Measurements from ENCODE around the gene ITGA3.
"Not testable (repeated sequence)": the region's sequence is repeated elsewhere in the genome, so short reads cannot be mapped to it uniquely, and the experiment has no call there.

ITGA3 gene

DNA sequence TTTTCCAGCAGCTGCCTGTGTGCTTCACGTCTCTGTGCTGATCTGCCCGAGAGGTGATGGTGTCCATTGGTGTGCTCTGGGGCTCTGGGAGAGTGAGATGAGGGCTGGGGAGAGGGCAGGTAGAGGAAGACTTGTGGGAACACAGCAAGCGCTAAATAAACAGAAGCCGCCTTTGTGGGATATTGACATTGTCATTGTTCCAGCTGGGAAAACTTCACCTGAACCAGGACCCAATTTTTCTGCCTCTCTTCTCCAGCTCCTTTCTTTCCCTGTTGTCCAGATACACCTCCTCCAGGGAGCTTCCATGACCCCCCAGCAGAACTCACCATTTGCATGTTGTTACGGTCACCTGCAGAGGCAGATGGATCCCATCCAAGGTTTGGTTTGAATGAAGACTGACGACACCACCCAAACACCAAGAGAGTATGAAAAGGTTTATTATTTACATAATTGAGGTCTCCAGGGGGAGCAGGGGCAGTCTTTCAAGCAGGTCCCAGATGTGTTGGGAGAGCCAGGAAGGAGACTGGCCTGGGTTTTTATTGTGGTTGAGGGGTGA, 3.6 kb upstream of the ITGA3 start:
- no peak for DNase-seq (ENCODE audit: low read depth)

DNA sequence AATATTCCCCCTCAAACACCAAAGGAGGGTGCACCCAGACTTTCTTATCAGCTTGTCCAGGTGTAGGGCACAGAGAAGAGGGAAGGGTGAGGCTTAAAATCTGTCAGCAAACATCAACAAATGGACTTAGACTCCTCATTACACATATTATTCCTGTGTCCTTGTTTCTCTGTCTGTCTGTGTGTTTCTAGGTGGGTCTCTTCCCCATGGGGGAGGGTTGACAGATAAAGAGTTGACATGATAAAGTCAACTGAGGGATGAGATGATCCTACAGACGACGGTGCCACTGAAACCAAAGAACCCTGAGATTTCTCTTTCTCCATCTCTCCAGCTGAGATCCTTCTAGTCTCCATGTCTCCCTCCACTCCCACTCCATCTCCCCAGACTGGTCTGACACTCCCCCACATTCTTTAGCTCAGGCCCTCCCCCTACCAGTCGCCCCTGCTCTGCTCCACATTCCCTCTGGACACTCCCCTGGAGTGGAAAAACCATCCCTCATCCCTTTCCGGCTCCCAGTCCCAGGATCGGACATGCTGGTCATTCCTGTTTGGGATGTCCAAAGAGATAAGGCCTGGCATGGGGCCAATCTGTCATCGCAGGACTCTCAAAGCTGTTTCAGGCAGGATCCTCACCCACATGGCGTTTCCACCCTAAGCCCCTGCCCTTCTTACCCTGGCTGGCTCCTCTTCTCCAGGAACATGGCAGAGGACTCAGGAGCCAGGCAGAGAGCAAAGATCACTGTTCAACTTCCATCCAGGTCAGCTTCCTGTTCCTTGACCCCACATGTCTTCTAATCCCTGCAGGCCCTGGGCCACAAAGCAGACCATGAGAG, 2.9 kb upstream of the ITGA3 start:
- no peak for DNase-seq (ENCODE audit: low read depth)

DNA sequence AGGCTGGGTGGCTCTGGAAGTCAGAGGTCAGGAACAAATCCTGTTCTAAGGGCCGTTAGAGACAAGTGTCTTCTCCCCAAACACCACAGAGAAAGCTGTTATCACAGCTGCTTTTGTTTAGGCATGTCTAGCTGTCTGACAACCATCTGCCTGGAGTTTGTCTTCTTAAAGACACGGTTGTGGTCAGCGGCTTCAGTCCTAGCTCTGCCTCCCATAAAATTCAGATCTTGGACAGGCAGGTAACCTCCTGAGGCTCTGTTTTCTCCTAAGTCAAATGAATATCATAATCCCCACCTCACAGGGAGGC, 2.3 kb upstream of the ITGA3 start:
- DNase-seq (ENCODE audit: low read depth), result no peak

DNA sequence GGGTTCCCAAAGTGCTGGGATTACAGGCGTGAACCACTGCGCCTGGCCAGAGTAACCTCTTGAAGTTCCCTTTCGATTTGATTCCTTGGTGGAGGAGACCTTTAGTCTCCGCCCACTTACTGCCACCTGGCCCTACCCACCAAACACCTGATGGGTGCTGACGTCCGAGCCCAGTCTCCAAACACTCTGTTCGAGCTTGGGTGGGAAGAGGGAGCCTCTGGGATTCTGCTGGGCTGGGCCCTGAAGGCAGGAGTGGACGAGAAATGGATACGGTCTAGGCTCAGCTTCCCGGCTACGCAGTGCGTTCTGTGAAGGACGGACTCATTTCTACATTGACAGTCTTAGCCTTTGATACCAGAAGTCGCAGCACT, 870 bp upstream of the ITGA3 start:
- DNase-seq (ENCODE audit: low read depth), result no peak

DNA sequence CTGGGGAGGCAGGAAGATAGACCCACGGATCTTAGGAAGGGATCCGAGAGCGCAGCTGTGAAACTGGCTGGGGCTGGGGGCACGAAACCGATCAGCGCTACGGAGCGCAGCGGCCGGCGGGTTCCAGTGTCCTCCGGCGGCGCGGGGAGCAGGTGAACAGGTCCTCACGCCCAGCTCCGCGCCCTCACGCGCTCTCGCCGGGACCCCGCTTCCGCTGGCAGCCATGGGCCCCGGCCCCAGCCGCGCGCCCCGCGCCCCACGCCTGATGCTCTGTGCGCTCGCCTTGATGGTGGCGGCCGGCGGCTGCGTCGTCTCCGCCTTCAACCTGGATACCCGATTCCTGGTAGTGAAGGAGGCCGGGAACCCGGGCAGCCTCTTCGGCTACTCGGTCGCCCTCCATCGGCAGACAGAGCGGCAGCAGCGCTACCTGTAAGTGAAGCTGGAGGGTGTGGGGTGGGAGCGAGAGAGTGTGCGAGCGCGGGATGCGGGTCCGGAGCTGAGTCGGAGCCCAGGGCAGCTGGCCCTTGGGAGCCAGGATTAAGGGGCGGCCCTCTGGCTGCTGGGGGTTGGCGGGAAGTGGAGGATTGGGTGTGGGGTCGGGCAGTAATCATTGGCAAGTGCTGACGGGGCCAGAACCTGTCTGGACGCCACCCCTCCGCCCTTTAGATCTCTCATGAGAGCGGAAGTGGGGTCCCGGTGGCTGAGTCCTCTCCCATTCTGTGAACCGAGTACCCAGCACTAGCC, 479 bp downstream of the ITGA3 start:
- peak; percentile 34 for DNase-seq (ENCODE audit: low read depth)

DNA sequence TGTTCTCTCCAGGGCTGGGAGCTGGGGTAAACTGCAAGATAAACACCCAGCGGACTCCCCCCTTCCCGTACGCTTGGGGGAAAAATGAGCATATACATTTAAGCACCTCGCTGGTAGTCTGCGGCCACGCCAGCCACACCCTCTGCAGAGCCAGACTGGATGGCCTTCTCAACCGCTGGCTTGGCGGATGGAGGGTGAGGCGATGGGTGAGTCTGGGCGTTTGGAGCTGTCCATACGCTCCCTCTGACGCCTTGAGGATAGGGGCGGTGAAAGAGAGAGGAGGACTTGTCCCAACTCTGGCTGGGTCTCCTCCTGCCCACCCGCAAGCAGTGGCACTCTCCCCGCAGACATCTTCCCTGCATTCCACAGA, 1.0 kb downstream of the ITGA3 start:
- DNase-seq (ENCODE audit: low read depth), result no peak

DNA sequence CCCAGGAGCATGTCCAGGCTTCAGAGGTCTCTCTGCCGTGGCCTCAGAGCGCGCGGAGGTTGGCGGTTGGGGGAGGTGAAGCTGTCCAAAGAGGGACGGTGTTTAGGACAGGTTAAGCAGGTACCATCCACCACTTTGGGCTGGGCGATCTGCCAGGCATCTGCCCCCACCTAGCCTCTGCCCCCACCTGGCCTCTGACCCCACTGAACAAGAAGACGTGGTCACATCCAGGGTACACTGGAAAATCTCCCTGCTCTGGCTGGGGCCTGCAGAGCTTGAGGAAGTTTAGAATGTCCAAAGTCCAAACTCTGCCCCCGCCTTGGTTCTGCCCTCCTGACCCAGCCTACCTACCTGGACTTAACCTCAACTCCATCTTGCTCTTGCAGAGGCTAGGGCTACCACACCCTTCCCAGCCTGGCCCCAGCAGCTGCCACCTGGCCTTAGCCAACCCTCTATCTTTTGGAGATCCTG, 1.6 kb downstream of the ITGA3 start:
- DNase-seq (ENCODE audit: low read depth), result no peak

DNA sequence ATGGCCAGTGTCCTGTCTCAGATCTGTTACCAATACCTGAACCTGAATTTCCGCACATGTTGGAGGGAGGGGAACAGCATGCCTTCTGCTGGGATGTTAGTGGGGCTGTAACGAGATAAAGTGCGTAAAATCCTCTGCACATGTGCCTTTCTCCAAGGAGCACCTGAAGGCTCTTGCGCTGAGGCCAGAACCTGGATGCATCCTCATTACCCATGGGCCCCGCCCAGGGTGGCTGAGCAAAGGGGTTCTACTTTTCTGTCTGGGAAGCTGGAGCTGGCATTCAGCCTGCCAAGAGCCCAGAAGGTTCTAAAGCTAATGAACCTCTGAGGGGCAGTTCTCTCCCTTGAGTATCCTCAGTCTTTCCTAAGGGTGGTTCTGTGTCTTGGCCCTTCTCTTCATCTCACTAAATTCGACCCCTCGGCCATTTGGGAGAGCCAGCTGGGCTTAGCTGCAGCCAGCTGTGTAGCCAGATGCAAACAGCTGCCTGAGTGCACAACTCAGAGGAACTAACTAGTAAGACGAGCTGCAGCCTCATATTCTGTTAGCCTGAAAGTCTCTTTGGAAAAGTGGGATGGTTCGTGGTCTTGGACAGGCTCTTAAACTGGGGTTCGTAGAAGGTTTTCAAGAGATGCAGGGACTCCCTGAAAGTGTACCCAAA, 2.5 kb downstream of the ITGA3 start:
- DNase-seq (ENCODE audit: low read depth), result no peak

DNA sequence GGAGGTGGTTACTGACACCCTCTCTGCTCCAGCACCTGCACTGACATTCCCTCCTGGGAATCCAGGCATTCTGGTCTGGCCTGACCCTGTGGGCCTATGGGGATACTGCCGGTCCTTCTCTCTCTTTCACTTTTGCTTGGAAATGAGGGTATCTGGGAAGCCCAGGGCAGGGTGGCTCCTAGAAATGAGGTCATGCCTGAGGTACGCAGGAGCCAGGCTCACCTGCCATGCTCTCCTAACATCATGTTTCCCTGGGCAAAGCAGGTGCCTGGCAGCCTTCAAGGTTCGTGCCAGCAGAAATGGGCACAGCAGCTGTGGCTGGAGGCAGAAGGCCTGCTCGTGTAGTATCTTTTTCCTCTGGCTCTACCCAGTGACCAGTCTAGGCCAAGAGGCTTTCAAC, 3.3 kb downstream of the ITGA3 start:
- no peak for DNase-seq (ENCODE audit: low read depth)

DNA sequence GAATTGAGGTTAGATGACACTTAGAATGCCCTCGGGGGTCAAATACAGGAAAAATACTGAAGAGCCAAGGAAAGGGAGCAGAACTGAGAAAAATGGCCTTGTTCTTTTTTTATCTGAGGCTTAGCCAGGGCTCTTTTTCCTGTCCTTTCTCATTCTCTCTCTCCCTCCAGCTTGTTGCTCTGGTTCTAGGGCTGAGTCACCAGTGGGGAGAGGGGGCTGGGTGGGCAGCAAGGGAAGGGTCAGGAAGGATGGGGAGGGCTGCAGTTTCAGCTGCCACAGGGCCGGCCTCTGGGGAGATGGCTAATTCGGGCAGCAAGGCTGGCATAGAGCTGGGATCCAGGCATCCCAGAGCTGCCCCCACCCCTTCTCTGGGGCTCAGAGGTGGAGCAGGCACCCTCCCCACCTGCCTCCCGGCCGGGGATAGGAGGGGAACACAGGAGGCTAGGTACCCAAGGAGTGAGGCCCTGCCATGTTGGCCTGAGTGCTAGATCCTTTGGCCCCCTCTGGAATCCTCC, 3.9 kb downstream of the ITGA3 start:
- no peak for DNase-seq (ENCODE audit: low read depth)

DNA sequence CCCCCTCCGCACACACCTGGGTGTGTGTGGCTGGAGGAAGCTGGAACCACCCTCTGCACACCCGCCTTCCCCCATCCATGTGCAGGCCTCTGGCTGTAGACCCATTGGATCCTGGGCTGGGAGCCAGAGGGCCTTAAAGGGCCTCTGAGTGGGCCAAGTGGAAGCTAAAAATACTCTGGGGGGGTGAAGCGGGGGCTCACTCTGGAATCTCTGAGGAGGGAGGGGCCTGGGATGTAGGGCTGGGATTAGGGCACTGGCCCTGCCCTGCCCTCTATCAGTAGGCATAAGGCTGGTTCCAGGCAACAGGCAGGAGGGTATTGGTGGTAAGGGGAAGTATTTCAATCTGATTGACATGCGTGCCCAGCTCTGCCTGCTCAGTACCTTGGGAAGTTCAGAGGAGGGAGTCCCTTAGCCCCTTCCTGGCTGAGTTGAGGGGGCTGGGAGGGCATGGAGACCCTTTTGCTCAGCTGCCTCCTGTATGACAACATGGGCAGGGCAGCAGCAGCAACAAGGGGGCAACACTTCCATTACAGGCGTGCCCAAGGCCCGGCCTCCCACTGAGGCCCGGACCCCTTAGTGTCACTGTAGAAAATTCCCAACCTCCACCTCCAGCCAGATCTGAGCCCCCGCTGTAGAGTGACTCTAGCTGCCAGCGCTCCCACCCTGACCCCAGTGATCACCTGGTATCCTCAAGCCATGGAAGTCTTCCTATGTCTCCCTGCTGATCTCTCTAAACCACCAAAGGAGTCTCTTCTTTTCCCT, 5.2 kb downstream of the ITGA3 start:
- DNase-seq (ENCODE audit: low read depth), result no peak

DNA sequence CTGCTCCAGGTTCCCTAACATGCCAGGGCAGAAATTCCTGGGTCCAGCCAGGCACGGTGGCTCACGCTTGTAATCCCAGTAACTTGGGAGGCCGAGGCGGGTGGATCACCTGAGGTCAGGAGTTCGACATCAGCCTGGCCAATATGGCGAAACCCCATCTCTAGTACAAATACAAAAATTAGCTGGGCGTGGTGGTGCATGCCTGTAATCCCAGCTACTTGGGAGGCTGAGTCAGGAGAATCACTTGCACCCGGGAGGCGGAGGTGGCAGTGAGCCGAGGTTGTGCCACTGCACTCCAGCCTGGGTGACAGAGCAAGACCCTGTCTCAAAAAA, 5.8 kb downstream of the ITGA3 start:
- DNase-seq (ENCODE audit: low read depth), result not testable (repeated sequence)

DNA sequence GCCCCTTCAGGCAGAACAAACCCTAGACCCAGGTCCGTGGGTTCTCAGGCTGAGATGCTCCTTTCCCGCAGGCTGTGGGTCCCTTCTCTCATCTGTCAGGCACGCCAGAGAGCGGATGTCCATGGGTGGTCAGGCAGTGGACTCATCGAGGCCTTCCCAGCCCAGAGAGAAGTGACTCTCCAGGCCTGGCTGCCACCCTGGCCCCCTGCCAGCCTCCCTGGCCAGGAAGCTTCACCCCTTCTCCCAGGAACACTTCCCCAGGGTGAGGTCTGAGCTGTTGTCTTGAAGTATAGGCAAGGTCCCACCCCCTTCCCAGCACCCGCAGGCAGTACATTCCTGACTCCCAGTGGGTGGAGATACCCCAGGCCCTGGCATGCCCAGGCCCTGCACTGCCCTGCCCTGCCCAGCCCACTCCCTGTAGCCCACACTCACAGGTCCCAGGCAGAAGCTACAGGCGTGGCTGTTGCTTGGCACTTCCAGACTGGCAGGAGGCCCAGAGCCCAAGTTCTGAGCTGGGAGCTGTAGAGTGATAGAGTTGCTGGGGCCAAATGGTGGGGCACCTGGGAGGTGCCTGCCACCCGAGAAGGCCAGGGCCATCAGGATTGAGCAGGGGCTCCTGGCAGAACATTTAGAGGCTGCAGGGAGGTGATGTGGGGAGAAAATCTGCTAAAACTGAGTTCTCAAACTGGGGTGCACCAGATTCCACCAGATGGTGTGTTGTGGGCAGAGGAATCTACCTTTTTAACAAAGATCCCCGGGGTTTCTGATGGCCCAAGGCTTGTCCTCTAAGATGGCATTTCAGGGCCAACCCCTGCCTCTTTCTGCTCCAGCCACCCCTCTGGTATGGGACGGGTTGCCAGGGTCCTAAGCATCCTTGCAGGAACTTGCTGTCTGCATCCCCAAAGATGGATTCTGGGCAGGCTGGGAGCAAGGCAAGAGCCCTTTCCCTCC, 6.7 kb downstream of the ITGA3 start:
- DNase-seq (ENCODE audit: low read depth), result no peak

DNA sequence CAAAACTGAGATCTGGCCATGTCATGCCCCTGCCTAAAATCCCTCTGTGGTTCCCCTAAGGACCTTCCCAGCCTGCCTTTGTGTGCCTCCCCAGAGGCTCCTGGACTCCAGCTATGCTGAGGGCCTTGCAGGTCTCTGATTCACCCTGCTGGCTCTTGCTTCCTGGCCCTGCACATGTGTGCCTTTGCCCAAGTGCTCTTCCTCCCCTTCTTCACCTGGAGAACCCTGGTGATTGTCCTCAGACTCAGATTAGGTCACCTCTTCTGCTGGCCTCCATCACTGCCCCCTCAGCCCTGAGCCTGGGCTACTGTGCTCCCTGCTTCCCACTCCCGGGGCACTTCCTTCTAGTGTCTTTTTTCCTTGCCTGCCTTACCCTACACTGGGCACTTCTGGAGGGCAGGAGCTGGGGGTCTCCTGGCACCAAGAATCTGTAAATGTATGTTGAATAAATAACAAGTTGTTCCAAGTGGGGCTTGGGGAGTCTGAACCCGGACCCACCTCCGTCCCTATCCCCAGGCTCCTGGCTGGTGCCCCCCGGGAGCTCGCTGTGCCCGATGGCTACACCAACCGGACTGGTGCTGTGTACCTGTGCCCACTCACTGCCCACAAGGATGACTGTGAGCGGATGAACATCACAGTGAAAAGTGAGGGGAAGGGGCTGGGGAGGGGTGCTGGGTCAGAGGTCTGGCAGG, 7.8 kb downstream of the ITGA3 start:
- DNase-seq (ENCODE audit: low read depth), result no peak

DNA sequence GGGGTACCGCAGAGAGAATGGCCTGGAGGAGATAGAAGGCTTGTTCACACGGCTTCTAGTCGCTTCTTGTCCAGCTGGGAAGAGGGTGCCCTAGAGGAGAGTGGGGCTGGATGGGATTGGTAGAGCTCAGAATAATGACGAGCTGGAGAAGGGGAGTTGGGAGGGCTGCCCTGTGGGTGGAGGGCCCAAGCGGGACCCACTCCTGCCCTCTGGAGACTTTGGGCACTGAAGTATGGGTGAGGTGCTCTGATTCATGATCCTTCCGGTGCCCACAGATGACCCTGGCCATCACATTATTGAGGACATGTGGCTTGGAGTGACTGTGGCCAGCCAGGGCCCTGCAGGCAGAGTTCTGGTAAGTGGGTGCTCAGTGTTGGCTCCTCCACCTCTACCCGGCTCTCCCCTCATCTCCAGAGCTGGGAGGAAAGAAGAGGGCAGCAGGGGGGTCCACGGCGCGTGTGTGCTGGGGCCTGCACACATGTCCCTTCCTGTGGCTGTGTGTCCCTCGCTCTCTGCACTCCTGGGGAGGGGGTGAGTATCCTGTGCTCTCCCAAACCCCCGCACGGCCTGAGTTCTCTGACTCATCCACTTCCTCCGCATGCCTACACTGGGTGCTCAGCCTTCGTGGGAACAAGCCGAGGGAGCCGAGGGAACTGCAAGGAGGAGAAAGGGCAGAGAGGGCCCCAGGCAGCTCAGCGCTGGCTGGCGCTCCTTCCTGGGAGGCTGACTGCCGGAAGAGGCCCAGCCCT, 8.5 kb downstream of the ITGA3 start:
- DNase-seq (ENCODE audit: low read depth), result no peak

DNA sequence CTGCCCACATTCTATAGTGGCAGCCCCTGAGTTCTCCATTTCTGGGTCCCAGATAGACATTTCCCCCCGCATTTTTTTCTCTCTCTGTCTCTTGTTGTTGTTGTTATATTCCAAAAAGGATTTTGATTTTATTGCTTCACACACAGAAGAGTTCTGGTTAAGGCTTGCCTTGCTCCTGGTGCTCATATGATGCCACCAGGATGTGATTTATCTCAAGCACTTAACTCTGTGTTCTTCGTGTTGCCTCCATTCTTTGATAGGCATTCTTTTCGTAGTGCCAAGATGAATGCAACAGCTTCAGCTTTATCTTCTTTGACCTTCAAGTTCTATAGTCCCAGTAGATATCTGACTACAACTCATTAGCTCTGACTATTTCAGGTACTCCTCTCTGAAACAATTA, 9.1 kb downstream of the ITGA3 start:
- no peak for DNase-seq (ENCODE audit: low read depth)

DNA sequence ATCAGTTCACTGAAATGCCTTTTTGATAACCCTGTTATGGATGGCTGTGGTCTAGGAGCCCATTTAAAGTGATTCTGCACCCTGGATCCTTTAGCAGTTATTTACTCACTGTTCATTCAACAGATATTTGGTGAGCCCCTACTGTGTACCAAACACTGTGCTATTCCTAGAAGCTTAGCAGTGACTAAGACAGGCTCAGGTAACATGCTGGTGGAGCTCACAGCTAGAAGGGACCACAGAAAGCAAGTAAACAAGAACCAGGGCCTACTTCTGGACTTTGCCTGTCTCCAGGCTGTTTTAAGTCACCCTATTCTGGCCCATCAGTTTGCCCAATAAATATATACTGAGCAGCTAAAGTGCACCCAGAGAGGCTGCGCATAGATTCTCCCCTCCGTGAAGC, 11.1 kb downstream of the ITGA3 start:
- DNase-seq (ENCODE audit: low read depth), result no peak

DNA sequence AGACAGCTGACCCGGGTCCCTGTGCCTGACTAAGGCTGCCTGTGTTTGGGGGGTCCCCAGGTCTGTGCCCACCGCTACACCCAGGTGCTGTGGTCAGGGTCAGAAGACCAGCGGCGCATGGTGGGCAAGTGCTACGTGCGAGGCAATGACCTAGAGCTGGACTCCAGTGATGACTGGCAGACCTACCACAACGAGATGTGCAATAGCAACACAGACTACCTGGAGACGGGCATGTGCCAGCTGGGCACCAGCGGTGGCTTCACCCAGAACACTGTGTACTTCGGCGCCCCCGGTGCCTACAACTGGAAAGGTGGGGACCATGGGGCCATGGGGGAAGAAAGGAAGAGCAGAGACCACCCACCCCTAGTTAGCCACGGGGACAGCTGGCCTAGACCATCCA, 12.1 kb downstream of the ITGA3 start:
- no peak for DNase-seq (ENCODE audit: low read depth)

DNA sequence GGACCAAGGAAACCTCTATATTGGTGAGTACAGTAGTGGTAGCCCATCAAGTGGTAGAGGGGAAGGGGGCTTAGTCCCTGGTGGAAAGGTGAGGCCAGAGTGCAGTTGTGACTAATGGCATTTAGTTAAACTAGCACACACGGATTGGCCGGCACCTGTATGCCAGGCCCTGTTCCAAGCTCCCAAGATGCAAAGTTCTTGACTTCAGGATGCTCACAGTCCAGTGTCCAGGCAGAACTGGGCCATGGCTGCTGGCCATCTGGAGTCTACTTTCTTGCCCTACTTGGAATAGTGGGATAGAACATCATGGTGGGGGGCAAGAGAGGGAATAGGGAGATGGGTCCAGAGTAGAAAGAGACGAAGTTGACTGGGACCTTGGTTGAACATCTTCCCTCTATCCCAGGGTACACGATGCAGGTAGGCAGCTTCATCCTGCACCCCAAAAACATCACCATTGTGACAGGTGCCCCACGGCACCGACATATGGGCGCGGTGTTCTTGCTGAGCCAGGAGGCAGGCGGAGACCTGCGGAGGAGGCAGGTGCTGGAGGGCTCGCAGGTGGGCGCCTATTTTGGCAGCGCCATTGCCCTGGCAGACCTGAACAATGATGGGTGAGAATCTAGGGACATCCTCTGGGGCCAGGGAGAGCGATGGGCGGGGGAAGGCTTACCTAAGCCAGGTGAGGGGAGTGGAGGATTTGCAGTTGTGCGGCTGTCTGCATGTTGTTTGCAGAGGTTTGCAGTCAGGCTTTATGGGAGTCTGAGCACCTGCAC, 15.2 kb downstream of the ITGA3 start:
- DNase-seq (ENCODE audit: low read depth), result no peak
